OCI-LY1 (cell line): ENCODE results near the gene TMEM176A.

Source experiments
- H2AFZ ChIP-seq: fragments of 200-600 bp; sonication (generic), shearing (Covaris generic); 2 replicates; pipeline ENCODE4 v1.6.0; 2014; ENCODE audit warnings: antibody characterized with exemption, mild to moderate bottlenecking, low read length
- H3F3A ChIP-seq: fragments of 200-600 bp; sonication (generic), shearing (Covaris generic); 2 replicates; pipeline ENCODE4 v1.6.0; 2014; ENCODE audit warnings: mild to moderate bottlenecking, antibody characterized with exemption, low read length, moderate library complexity; ENCODE audit not compliant: insufficient read depth
- H3K27ac ChIP-seq: fragments of 200-600 bp; sonication (generic); 2 replicates; pipeline ENCODE4 v1.5.1; 2014; ENCODE audit warnings: low read length, mixed run types, mild to moderate bottlenecking, low read depth; ENCODE audit not compliant: poor library complexity, severe bottlenecking
- H3K27me3 ChIP-seq: fragments of 200-600 bp; sonication (generic); 2 replicates; pipeline ENCODE4 v1.6.0; 2014; ENCODE audit warnings: antibody characterized with exemption, mild to moderate bottlenecking, low read length, moderate library complexity; ENCODE audit not compliant: insufficient read depth
- H3K36me3 ChIP-seq: fragments of 200-600 bp; sonication (generic); 2 replicates; pipeline ENCODE4 v1.6.1; 2014; ENCODE audit warnings: mild to moderate bottlenecking, antibody characterized with exemption, low read length, moderate library complexity, mixed read lengths; ENCODE audit not compliant: insufficient read depth
- H3K4me1 ChIP-seq: fragments of 200-600 bp; sonication (generic); 2 replicates; pipeline ENCODE4 v1.5.1; 2014; ENCODE audit warnings: mild to moderate bottlenecking, low read length, moderate library complexity; ENCODE audit not compliant: insufficient read depth, severe bottlenecking
- H3K4me2 ChIP-seq: fragments of 200-600 bp; sonication (generic), shearing (Covaris generic); 2 replicates; pipeline ENCODE4 v1.6.1; 2014; ENCODE audit warnings: low read length
- H3K4me3 ChIP-seq: fragments of 200-600 bp; sonication (generic); 2 replicates; pipeline ENCODE4 v1.5.1; 2014; ENCODE audit warnings: low read length, low read depth, mild to moderate bottlenecking, mixed read lengths; ENCODE audit not compliant: poor library complexity, severe bottlenecking
- H3K79me2 ChIP-seq: fragments of 200-600 bp; shearing (Covaris generic); 2 replicates; pipeline ENCODE4 v1.6.1; 2016; ENCODE audit warnings: mixed run types, low read length, mixed read lengths; ENCODE audit not compliant: insufficient read depth
- H3K9ac ChIP-seq: fragments of 200-600 bp; sonication (generic), shearing (Covaris generic); 2 replicates; pipeline ENCODE4 v1.6.1; 2014; ENCODE audit warnings: mild to moderate bottlenecking, low read length, mixed read lengths
- H3K9me2 ChIP-seq: fragments of 200-600 bp; sonication (generic), shearing (Covaris generic); 2 replicates; pipeline ENCODE4 v1.6.1; 2014; ENCODE audit warnings: low read depth, mild to moderate bottlenecking, low read length, mixed read lengths
- H3K9me3 ChIP-seq: fragments of 200-600 bp; shearing (Covaris generic); 2 replicates; pipeline ENCODE4 v1.6.1; 2014; ENCODE audit warnings: low read length, mixed read lengths
- H4K20me1 ChIP-seq: fragments of 200-600 bp; sonication (generic), shearing (Covaris generic); 2 replicates; pipeline ENCODE4 v1.6.0; 2016; ENCODE audit warnings: mild to moderate bottlenecking, low read length; ENCODE audit not compliant: insufficient read depth
- CTCF ChIP-seq: fragments of 200-600 bp; sonication (generic), shearing (Covaris generic); IDR thresholded peaks from 2 replicates; pipeline ENCODE4 v1.5.1; 2017; ENCODE audit warnings: mild to moderate bottlenecking, antibody characterized with exemption, low read length, moderate library complexity, mixed read lengths
- EZH2 ChIP-seq: fragments of 200-600 bp; sonication (generic), shearing (Covaris generic); IDR thresholded peaks from 2 replicates; pipeline ENCODE4 v1.8.0; 2017; ENCODE audit warnings: borderline replicate concordance, mixed run types, mild to moderate bottlenecking, antibody characterized with exemption, low read length, moderate library complexity, mixed read lengths

TMEM176A gene

GRCh38 chr7:150852371-150852905 is 51.9 kb downstream of the TMEM176A start, which contains the start of gene AOC1:
Gene AOC1 (plus strand): TSS chr7:150852517. CDS start chr7:150856471, 3,954 bp downstream.
- H3F3A ChIP-seq: no peaks in the 10 kb centered on the region
- no peak within 1 kb of the TSS for H3K4me2 ChIP-seq
- H3K27me3 ChIP-seq: peaks cover 35% of the 10 kb centered on the region; the same call in 1 of the 2 replicates
- H3K79me2 ChIP-seq: no peaks in the 10 kb centered on the region
- no peaks in the 10 kb centered on the region for H3K9me3 ChIP-seq
- no peak within 1 kb of the TSS for H3K4me3 ChIP-seq
- H3K27ac ChIP-seq: no peak within 1 kb of the TSS
- TF ChIP-seq EZH2 (no peak), CTCF (no peak)
- no peaks in the 10 kb centered on the region for H3K9me2 ChIP-seq
- no peak within 1 kb of the TSS for H3K9ac ChIP-seq
- no peaks in the 10 kb centered on the region for H4K20me1 ChIP-seq
- H2AFZ ChIP-seq: no peak within 1 kb of the TSS
- no peaks in the 10 kb centered on the region for H3K36me3 ChIP-seq
- no peaks in the 10 kb centered on the region for H3K4me1 ChIP-seq

- TF ChIP-seq CTCF: no peak
- TF ChIP-seq EZH2: no peak
- Histone ChIP-seq H3K36me3 (no peaks in the 10 kb centered on the region), H3K4me2 (no peak overlapping the region)
These were observed 53.8 kb downstream of the TMEM176A start for GRCh38 chr7:150854066-150855000.

More at GRCh38 chr7:150854066-150855000, 53.8 kb downstream of the TMEM176A start:
- Histone ChIP-seq H2AFZ (no peak overlapping the region), H3K9me3 (no peaks in the 10 kb centered on the region), H3K9ac (no peak overlapping the region), H4K20me1 (no peaks in the 10 kb centered on the region), H3F3A (no peaks in the 10 kb centered on the region), H3K27me3 (peaks cover 31% of the 10 kb centered on the region; the same call in 1 of the 2 replicates), H3K79me2 (no peaks in the 10 kb centered on the region), H3K27ac (no peak overlapping the region), H3K9me2 (no peaks in the 10 kb centered on the region), H3K4me3 (no peak overlapping the region), H3K4me1 (no peaks in the 10 kb centered on the region)
